Activated CD8-positive, alpha-beta memory T cell treated with anti-CD3 and anti-CD28 coated beads for 36 hours (primary cell): ENCODE results near the gene CDH4. TPM values are rescaled to one million over a fixed set of nuclear protein-coding genes. Genes with fewer than 3 reads are reported as not detected.

Experiments
- CTCF ChIA-PET: fragments of 350-600 bp; sonication (Branson Sonifier 250); formaldehyde crosslinking; loops from one replicate; lab custom pipeline; 2021; ENCODE audit warnings: antibody characterized with exemption; lab: Charles Lee
- POLR2A ChIA-PET: fragments of 350-600 bp; sonication (Branson Sonifier 250); formaldehyde crosslinking; loops from one replicate; lab custom pipeline; 2021; ENCODE audit warnings: antibody characterized with exemption; lab: Charles Lee
- total RNA-seq, 2 experiments: library from RNA; stranded (reverse); gene quantifications; one replicate each; pipeline ENCODE4 v1.2.3, GENCODE V29; 2021

The CDH4 gene
- total RNA-seq, 2 experiments from 2014 or later, result not detected

GRCh38 chr20:61297491-61297890 lies 45.4 kb downstream of the CDH4 start:
- CTCF ChIA-PET, result no interaction called here

GRCh38 chr20:61297986-61298385 lies 45.9 kb downstream of the CDH4 start:
- POLR2A ChIA-PET, result no interaction called here

More at GRCh38 chr20:61297491-61297890, 45.4 kb downstream of the CDH4 start:
- POLR2A ChIA-PET, result no interaction called here

GRCh38 chr20:61298661-61299060 lies 46.6 kb downstream of the CDH4 start:
- CTCF ChIA-PET, result no interaction called here
- POLR2A ChIA-PET, result no interaction called here

More at GRCh38 chr20:61297986-61298385, 45.9 kb downstream of the CDH4 start:
- CTCF ChIA-PET, result no interaction called here

- CTCF ChIA-PET, result no interaction called here
- POLR2A ChIA-PET, result no interaction called here
These were observed 47.0 kb downstream of the CDH4 start for GRCh38 chr20:61299104-61299503.

- CTCF ChIA-PET, result no interaction called here
These were observed 47.6 kb downstream of the CDH4 start for GRCh38 chr20:61299618-61300017.

GRCh38 chr20:61300293-61300692 lies 48.2 kb downstream of the CDH4 start:
- POLR2A ChIA-PET, result no interaction called here
- CTCF ChIA-PET, result no interaction called here

More at GRCh38 chr20:61299618-61300017, 47.6 kb downstream of the CDH4 start:
- POLR2A ChIA-PET, result no interaction called here

GRCh38 chr20:61300709-61301108 lies 48.6 kb downstream of the CDH4 start:
- POLR2A ChIA-PET, result no interaction called here
- CTCF ChIA-PET, result no interaction called here

GRCh38 chr20:61301711-61302525 lies 49.9 kb downstream of the CDH4 start:
- ChIA-PET CTCF (interaction anchor here (0.6 kb wide), 1 partner anchor 43 kb away, joined by 3 read pairs; no protein-coding TSS in a partner anchor), POLR2A (no interaction called here)

- POLR2A ChIA-PET, result no interaction called here
- CTCF ChIA-PET, result interaction anchor here (0.6 kb wide), 1 partner anchor 847 kb away, joined by 3 read pairs; no protein-coding TSS in a partner anchor
These were observed 51.2 kb downstream of the CDH4 start for GRCh38 chr20:61303217-61303616.

GRCh38 chr20:61303675-61304074 lies 51.6 kb downstream of the CDH4 start:
- ChIA-PET CTCF (no interaction called here), POLR2A (no interaction called here)

GRCh38 chr20:61304750-61305149 lies 52.7 kb downstream of the CDH4 start:
- ChIA-PET CTCF (no interaction called here), POLR2A (no interaction called here)

- ChIA-PET CTCF (no interaction called here), POLR2A (no interaction called here)
These were observed 54.9 kb downstream of the CDH4 start for GRCh38 chr20:61306937-61307475.

GRCh38 chr20:61307686-61308476 lies 55.8 kb downstream of the CDH4 start:
- CTCF ChIA-PET, result no interaction called here

GRCh38 chr20:61308477-61308774 lies 56.4 kb downstream of the CDH4 start:
- ChIA-PET POLR2A (no interaction called here), CTCF (no interaction called here)

More at GRCh38 chr20:61307686-61308476, 55.8 kb downstream of the CDH4 start:
- POLR2A ChIA-PET, result no interaction called here

- ChIA-PET POLR2A (no interaction called here), CTCF (no interaction called here)
These were observed 58.9 kb downstream of the CDH4 start for GRCh38 chr20:61310954-61311353.

- CTCF ChIA-PET, result no interaction called here
- POLR2A ChIA-PET, result no interaction called here
These were observed 59.8 kb downstream of the CDH4 start for GRCh38 chr20:61311656-61312387.

GRCh38 chr20:61312925-61313324 lies 60.9 kb downstream of the CDH4 start:
- ChIA-PET CTCF (no interaction called here), POLR2A (no interaction called here)

- ChIA-PET CTCF (no interaction called here), POLR2A (no interaction called here)
These were observed 61.3 kb downstream of the CDH4 start for GRCh38 chr20:61313396-61313795.

- ChIA-PET POLR2A (no interaction called here), CTCF (no interaction called here)
These were observed 62.4 kb downstream of the CDH4 start for GRCh38 chr20:61314326-61315010.
